Gastrocnemius medialis (tissue), 4 donors: Measurements from ENCODE around the gene CSGALNACT2. TPM values are rescaled to one million over a fixed set of nuclear protein-coding genes. Genes with fewer than 3 reads are reported as not detected.
A peak's percentile ranks its signal among the peaks of the same experiment; 100 is the strongest.

Experiments used
- ATAC-seq, 2 donors: fragments of 150-250 bp; one replicate each; pipeline ENCODE4 v1.9.1; 2016
- DNase-seq, 2 donors: peaks; one replicate each; pipeline ENCODE4 v3.0.0-alpha.2; 2019
- H3K27ac ChIP-seq, 4 donors: fragments of 200-600 bp; sonication (generic); 1 replicate in 1 of 4; 2 replicates in 3 of 4; pipeline ENCODE4 v1.5.1; 2016 to 2018; ENCODE audit warnings: mild to moderate bottlenecking in 2 of 4, moderate library complexity in 1 of 4
- H3K27me3 ChIP-seq, 3 donors: fragments of 200-600 bp; sonication (generic) in 2 of 3; 1 replicate in 1 of 3; 2 replicates in 2 of 3; pipeline versions ENCODE4 v1.5.1 to v1.6.0; 2016 to 2019; ENCODE audit warnings: mild to moderate bottlenecking in 1 of 3, moderate library complexity in 1 of 3
- H3K36me3 ChIP-seq, 2 donors: fragments of 200-600 bp; sonication (generic) in 1 of 2; one replicate each; pipeline ENCODE4 v1.5.1; 2017 to 2018
- H3K4me1 ChIP-seq, 2 donors: fragments of 200-600 bp; sonication (generic) in 1 of 2; one replicate each; pipeline ENCODE4 v1.5.1; 2016 to 2017; ENCODE audit warnings: mild to moderate bottlenecking in 2 of 2
- H3K4me3 ChIP-seq, 4 donors: fragments of 200-600 bp; sonication (generic) in 3 of 4; 1 replicate in 1 of 4; 2 replicates in 3 of 4; pipeline ENCODE4 v1.5.1; 2016 to 2019; ENCODE audit warnings: mild to moderate bottlenecking in 2 of 4
- H3K9me3 ChIP-seq, 3 donors: fragments of 200-600 bp; sonication (generic) in 2 of 3; 1 replicate in 1 of 3; 2 replicates in 2 of 3; pipeline ENCODE4 v1.5.1; 2016 to 2019
- POLR2A ChIP-seq, 2 donors: fragments of 450-650 bp; IDR thresholded peaks; one replicate each; pipeline ENCODE4 v1.6.1; 2017; ENCODE audit warnings: antibody characterized with exemption in 2 of 2, mild to moderate bottlenecking in 2 of 2, moderate library complexity in 2 of 2
- in situ Hi-C, 4 donors: fragments of 200-750 bp; cut with MboI; loops; one replicate each; pipeline versions ENCODE4 v1.15.0 to v1.8.0; 2017; ENCODE audit warnings: low sequenced_read_pairs in 4 of 4
- intact Hi-C: fragments of 100-400 bp; cut with DNase I; formaldehyde crosslinking; loops from one replicate; pipeline ENCODE4 v1.15.1; 2023; ENCODE audit warnings: low total_unique reads
- total RNA-seq, 4 donors: library from RNA; depleted of rRNA; stranded (reverse); fragments of >200 nt; gene quantifications; one replicate each; pipeline versions ENCODE4 v1.1.0 to v1.2.3, GENCODE V29; 2016
- TF ChIP-seq, protein P1 (sequence below), 5 experiments: fragments of 450-650 bp in 3 of 5; fragments of 200-600 bp in 2 of 5; sonication (generic) in 2 of 5; IDR thresholded peaks in 4 of 5; conservative IDR thresholded peaks in 1 of 5; 1 replicate in 4 of 5; 2 replicates in 1 of 5; pipeline ENCODE4 v1.5.1; 2016 to 2019; ENCODE audit warnings: antibody characterized with exemption in 5 of 5, mild to moderate bottlenecking in 3 of 5, moderate library complexity in 3 of 5

CSGALNACT2 gene
- total RNA-seq, 4 donors from 2014 or later, result 12.3 to 17.3 (median 14.1) TPM

GRCh38 chr10:43226441-43226840 is 88.2 kb downstream of the CSGALNACT2 start:
- Histone ChIP-seq H3K36me3 (no peaks in the 10 kb centered on the region), H3K9me3 (no peaks in the 10 kb centered on the region), H3K4me3 (no peak overlapping the region), H3K27ac (no peak overlapping the region), H3K4me1 (no peaks in the 10 kb centered on the region), H3K27me3 (peaks cover 16 to 26% (median 20%) of the 10 kb centered on the region in 3 donors)
- ATAC-seq, result no peak
- TF ChIP-seq POLR2A (IDR thresholded peaks at IDR 0.05), result no peak
- TF ChIP-seq, protein P1, sequence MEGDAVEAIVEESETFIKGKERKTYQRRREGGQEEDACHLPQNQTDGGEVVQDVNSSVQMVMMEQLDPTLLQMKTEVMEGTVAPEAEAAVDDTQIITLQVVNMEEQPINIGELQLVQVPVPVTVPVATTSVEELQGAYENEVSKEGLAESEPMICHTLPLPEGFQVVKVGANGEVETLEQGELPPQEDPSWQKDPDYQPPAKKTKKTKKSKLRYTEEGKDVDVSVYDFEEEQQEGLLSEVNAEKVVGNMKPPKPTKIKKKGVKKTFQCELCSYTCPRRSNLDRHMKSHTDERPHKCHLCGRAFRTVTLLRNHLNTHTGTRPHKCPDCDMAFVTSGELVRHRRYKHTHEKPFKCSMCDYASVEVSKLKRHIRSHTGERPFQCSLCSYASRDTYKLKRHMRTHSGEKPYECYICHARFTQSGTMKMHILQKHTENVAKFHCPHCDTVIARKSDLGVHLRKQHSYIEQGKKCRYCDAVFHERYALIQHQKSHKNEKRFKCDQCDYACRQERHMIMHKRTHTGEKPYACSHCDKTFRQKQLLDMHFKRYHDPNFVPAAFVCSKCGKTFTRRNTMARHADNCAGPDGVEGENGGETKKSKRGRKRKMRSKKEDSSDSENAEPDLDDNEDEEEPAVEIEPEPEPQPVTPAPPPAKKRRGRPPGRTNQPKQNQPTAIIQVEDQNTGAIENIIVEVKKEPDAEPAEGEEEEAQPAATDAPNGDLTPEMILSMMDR (IDR thresholded peaks at IDR 0.05 in 4 of 5, conservative IDR thresholded peaks at IDR 0.05 in 1 of 5), result no peak
- intact Hi-C loops, result no loop called here
- in situ Hi-C loops, result no loop called here
- no peak for DNase-seq

DNA sequence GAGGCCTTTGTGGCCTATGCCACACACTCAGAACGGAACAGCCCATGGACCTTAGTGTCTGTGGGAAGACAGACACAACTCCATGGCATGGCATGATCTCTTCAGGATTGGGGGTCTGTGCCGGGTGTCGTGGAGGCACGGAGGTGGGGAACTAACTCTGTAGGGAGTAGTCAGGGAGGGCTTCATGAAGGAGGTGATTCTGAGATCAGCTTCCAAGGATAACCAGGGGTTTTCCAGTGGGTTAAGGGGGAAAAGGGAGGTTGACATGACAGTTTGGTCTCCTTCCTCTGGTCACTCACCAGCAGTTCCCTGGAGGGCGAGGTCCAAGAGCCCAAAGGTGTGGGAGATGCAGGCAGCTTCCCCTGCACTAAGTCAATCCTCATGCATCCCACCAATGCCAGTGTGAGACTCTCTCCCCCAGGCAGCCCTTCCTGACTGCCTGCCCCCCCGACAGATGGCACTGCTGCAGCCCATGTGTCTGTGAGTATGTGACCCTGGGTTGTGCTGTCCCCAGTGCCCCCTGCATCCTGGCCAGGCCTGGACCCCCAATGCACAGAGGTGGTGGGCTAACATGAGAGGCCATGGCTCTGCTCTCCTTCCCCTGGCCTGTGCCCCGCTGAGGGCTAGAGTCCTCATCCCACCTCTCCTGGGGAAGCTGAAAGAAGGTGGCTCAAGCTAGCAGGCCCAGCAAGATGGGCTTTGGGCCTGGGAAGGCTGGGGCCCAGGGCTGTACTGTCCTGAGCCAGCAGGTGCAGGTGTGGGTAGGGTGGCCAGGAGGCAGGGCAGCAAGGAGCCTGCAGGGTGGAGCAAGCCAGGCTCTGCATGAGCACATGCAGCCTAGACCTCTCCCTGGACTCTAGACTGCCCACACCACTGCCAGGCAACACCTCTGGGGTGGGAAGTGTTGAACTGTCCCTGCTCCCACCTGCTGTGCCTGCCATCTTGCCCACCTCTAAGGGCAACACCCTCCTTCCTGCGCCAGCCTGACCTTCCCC is 88.9 kb downstream of the CSGALNACT2 start:
- Histone ChIP-seq H3K9me3 (no peaks in the 10 kb centered on the region), H3K4me3 (no peak overlapping the region), H3K36me3 (no peaks in the 10 kb centered on the region), H3K27me3 (peaks cover 16 to 26% (median 22%) of the 10 kb centered on the region in 3 donors), H3K27ac (no peak overlapping the region), H3K4me1 (no peaks in the 10 kb centered on the region)
- TF ChIP-seq, protein P1 (IDR thresholded peaks at IDR 0.05 in 4 of 5, conservative IDR thresholded peaks at IDR 0.05 in 1 of 5), result no peak
- no peak for TF ChIP-seq POLR2A (IDR thresholded peaks at IDR 0.05)
- ATAC-seq (no peak), DNase-seq (peak in 1 of 2 donors; percentile 5)
- intact Hi-C loops, result no loop called here
- in situ Hi-C loops, result no loop called here

DNA sequence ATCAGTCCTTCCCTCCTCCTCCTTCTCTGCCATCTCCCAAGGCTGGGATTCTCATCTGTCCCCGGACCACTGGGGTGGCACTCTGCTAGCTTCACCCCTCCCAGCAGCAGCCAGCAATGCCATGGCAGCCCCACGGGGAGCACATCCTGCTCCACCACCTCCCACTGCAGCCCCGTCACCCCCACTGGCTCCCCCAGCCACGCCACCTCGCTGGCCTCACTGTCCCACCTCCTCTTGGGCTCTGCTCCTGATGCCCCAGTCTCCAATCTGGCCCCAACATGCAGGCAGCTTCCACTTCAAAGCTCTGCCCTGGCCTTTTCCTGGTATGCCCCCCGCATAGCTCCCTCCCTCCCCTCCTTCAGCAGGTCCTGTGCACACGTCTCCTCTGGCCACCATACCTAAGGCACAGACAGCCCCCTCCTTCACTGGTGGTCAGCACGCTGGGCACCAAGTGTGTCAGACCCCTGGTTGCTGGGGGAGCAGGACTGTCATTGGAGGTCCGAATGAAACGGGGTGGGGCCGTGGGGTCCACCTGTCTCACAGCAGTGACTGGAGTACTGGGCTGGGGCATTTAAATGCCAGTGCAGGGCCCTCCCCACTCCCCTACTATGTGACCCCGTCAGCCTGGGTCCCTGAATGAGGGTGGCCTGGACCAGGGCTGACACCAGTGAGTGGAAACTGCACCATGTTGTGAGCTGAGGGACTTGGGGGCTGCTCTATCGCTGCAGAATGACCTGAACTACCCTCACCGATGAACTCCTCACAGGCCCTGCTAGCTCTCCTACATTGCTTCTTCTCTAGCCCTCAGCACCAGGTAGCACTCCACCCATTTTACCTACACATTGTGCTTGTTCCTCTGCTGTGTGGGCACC is 89.9 kb downstream of the CSGALNACT2 start:
- Histone ChIP-seq H3K9me3 (no peaks in the 10 kb centered on the region), H3K36me3 (no peaks in the 10 kb centered on the region), H3K4me3 (no peak overlapping the region), H3K27ac (no peak overlapping the region), H3K4me1 (no peaks in the 10 kb centered on the region), H3K27me3 (peaks cover 16 to 26% (median 22%) of the 10 kb centered on the region in 3 donors)
- DNase-seq, result peak in 1 of 2 donors; percentile 6
- in situ Hi-C loops, result no loop called here
- intact Hi-C loops, result no loop called here
- no peak for ATAC-seq
- TF ChIP-seq POLR2A (IDR thresholded peaks at IDR 0.05), result no peak
- TF ChIP-seq, protein P1 (IDR thresholded peaks at IDR 0.05 in 4 of 5, conservative IDR thresholded peaks at IDR 0.05 in 1 of 5), result no peak

- DNase-seq, result no peak
- intact Hi-C loops (no loop called here), in situ Hi-C loops (no loop called here)
- peak overlapping the region in 1 of 4 donors; percentile 6 for H3K4me3 ChIP-seq
- H3K9me3 ChIP-seq, result no peaks in the 10 kb centered on the region
- H3K27ac ChIP-seq, result no peak overlapping the region
- no peaks in the 10 kb centered on the region for H3K4me1 ChIP-seq
- TF ChIP-seq POLR2A (IDR thresholded peaks at IDR 0.05), result no peak
- no peak for ATAC-seq
- no peaks in the 10 kb centered on the region for H3K36me3 ChIP-seq
- H3K27me3 ChIP-seq, result peaks cover 16 to 26% (median 22%) of the 10 kb centered on the region in 3 donors
Measured at GRCh38 chr10:43228783-43229207, 90.5 kb downstream of the CSGALNACT2 start.
